Measurements from ENCODE around the gene ITPK1.

GRCh38 chr14:92990456-92991430, 125.0 kb downstream of the ITPK1 start:
- TF ChIP-seq, protein P1, sequence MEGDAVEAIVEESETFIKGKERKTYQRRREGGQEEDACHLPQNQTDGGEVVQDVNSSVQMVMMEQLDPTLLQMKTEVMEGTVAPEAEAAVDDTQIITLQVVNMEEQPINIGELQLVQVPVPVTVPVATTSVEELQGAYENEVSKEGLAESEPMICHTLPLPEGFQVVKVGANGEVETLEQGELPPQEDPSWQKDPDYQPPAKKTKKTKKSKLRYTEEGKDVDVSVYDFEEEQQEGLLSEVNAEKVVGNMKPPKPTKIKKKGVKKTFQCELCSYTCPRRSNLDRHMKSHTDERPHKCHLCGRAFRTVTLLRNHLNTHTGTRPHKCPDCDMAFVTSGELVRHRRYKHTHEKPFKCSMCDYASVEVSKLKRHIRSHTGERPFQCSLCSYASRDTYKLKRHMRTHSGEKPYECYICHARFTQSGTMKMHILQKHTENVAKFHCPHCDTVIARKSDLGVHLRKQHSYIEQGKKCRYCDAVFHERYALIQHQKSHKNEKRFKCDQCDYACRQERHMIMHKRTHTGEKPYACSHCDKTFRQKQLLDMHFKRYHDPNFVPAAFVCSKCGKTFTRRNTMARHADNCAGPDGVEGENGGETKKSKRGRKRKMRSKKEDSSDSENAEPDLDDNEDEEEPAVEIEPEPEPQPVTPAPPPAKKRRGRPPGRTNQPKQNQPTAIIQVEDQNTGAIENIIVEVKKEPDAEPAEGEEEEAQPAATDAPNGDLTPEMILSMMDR (IDR thresholded peaks at IDR 0.05; ENCODE audit: borderline replicate concordance, extremely low read depth, low read length, poor library complexity, severe bottlenecking), result no peak
- no peak for TF ChIP-seq EZH2 (IDR thresholded peaks at IDR 0.05; ENCODE audit: borderline replicate concordance, low read depth, low read length, severe bottlenecking)

Measured in DND-41 (cell line).